SK-N-MC (cell line): ENCODE data around the gene FUS.

Source experiments
- EZH2 ChIP-seq: fragments of 200-600 bp; sonication (generic); IDR thresholded peaks from one replicate; pipeline ENCODE4 v1.6.1; 2017; ENCODE audit warnings: antibody characterized with exemption
- FOXP2 ChIP-seq: optimal IDR thresholded peaks from 2 replicates; pipeline ENCODE3; 2011; ENCODE audit warnings: mild to moderate bottlenecking, moderate library complexity; ENCODE audit not compliant: insufficient read depth; ENCODE audit errors: extremely low read length, control extremely low read depth
- POLR2AphosphoS5 ChIP-seq: IDR thresholded peaks from 2 replicates; pipeline ENCODE4 v1.6.1; 2012; ENCODE audit warnings: mild to moderate bottlenecking, low read depth, low read length, borderline replicate concordance

DNA sequence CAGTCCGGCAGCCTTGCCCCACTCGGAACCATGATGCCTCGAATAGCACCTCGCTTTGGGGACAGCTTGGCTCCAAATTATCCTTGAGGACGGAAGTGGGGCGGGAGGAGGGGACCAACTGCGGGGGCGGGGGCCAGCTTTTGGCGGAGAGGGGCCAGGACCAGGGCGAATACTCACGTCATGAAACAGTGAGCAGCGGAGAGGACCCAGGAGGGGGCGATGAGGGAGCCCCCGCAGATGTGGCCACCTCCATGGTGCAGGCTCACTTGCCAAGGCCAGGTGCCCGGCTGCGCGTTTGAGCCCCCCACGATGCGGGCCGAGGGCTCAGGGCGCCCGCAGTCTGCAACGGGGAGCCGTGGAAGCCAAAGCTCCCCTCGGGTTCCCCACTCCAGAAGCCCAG lies 31.0 kb upstream of the FUS start:
- TF ChIP-seq EZH2 (no peak), POLR2AphosphoS5 (no peak), FOXP2 (no peak)
